Hepatocyte (in vitro differentiated cells): ENCODE results near the gene OSBPL10.

Experiments
- CTCF ChIP-seq: fragments of 200-600 bp; sonication (generic); IDR thresholded peaks from 2 replicates; pipeline ENCODE4 v1.5.1; 2016; ENCODE audit warnings: antibody characterized with exemption, mild to moderate bottlenecking; ENCODE audit not compliant: poor library complexity
- EZH2 ChIP-seq: fragments of 200-600 bp; sonication (generic); IDR thresholded peaks from 2 replicates; pipeline ENCODE4 v1.6.1; 2016; ENCODE audit warnings: antibody characterized with exemption, mild to moderate bottlenecking, borderline replicate concordance
- EZH2phosphoT487 ChIP-seq: fragments of 200-600 bp; sonication (generic); IDR thresholded peaks from one replicate; pipeline ENCODE4 v1.6.1; 2018; ENCODE audit warnings: antibody characterized with exemption, mild to moderate bottlenecking, low read depth, moderate library complexity; ENCODE audit not compliant: unreplicated experiment, severe bottlenecking

DNA sequence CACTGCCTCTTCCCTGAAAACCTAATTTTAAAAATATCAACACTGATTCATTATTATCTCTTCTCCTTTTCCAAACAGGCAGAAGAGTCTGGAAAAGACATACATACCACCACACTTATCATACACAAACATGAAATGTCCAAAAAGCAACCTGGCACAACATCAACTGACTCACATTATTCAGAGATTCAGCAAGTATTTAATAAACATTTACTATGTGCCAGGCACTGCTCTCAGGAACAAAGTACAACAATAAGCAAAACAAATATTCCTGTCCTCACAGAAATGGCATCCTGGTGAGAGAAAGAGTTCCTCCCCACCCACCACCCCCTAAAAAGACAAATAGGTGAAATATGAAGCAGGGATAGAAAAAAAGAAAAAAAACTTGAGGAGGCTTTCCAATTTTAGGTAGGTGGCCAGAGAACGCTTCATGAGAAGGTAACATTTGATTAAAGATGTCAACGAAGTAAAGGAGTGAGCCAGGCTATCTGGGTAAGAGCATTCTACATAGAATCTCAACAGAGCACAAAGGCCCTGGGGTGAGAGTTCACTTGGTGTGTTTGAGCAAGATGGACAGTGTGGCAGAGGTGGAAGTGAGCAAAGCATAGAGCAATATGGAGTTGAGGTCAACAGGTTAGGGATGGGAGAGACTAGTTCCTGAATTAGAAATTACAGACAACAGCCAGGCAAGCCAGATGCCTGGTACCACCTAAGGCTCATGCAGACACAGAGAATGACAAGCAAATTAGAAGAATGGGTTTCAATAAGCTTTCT is 141.7 kb downstream of the OSBPL10 start:
- TF ChIP-seq EZH2: no peak
- no peak for TF ChIP-seq CTCF
- no peak for TF ChIP-seq EZH2phosphoT487
